T-helper 2 cell treated with Interferon-gamma antibody and Interleukin-4, amounts not matched to agents 5 μg/mL and 100 μg/mL, for 36 hours (primary cell): Measurements from ENCODE around the gene CSTF2.
"Not testable (repeated sequence)": the region's sequence is repeated elsewhere in the genome, so short reads cannot be mapped to it uniquely, and the experiment has no call there.

ENCODE experiments used
- DNase-seq: peaks from one replicate; pipeline ENCODE4 v3.0.0; 2021; ENCODE audit warnings: low spot score
- H3K27ac Mint-ChIP-seq: one replicate; pipeline ENCODE4 v1.8.0; 2021; ENCODE audit warnings: mild to moderate bottlenecking, mixed read lengths
- H3K27me3 Mint-ChIP-seq: one replicate; pipeline ENCODE4 v1.8.0; 2021; ENCODE audit warnings: low read depth, mixed read lengths
- H3K36me3 Mint-ChIP-seq: one replicate; pipeline ENCODE4 v1.8.0; 2021; ENCODE audit warnings: low read depth, mixed read lengths
- H3K4me1 Mint-ChIP-seq: one replicate; pipeline ENCODE4 v1.8.0; 2021; ENCODE audit warnings: low read depth, mixed read lengths
- H3K4me3 Mint-ChIP-seq: one replicate; pipeline ENCODE4 v1.8.0; 2022; ENCODE audit warnings: mild to moderate bottlenecking, moderate library complexity, mixed read lengths
- H3K9me3 Mint-ChIP-seq: one replicate; pipeline ENCODE4 v1.8.0; 2021; ENCODE audit warnings: mixed read lengths

CSTF2 gene

GRCh38 chrX:100819837-100820666 is at the start of gene CSTF2:
Gene CSTF2 (plus strand): TSS chrX:100820391. CDS start chrX:100820417, 26 bp downstream.
- Mint-ChIP-seq H3K4me1 (peaks cover 6% of the 10 kb centered on the region), H3K36me3 (peaks cover 19% of the 10 kb centered on the region), H3K9me3 (no peaks in the 10 kb centered on the region), H3K27me3 (peaks cover 5% of the 10 kb centered on the region), H3K4me3 (peak within 1 kb of the TSS; percentile 88), H3K27ac (peak within 1 kb of the TSS; percentile 90)
- DNase-seq, result peak; percentile 79

- H3K27ac Mint-ChIP-seq, H3K4me1 Mint-ChIP-seq: not testable (repeated sequence)
These were observed 23.8 kb upstream of the CSTF2 start for GRCh38 chrX:100796371-100796770.

GRCh38 chrX:100797359-100797758 is 22.8 kb upstream of the CSTF2 start:
- Mint-ChIP-seq H3K9me3 (no peaks in the 10 kb centered on the region), H3K4me1 (no peaks in the 10 kb centered on the region), H3K27me3 (no peaks in the 10 kb centered on the region), H3K4me3 (no peak overlapping the region), H3K36me3 (no peaks in the 10 kb centered on the region), H3K27ac (no peak overlapping the region)
- DNase-seq, result no peak

More at GRCh38 chrX:100796371-100796770, 23.8 kb upstream of the CSTF2 start:
- not testable (repeated sequence) for H3K4me3 Mint-ChIP-seq, H3K36me3 Mint-ChIP-seq, H3K9me3 Mint-ChIP-seq, DNase-seq, H3K27me3 Mint-ChIP-seq

- no peaks in the 10 kb centered on the region for H3K36me3 Mint-ChIP-seq
- no peak overlapping the region for H3K27ac Mint-ChIP-seq
- H3K9me3 Mint-ChIP-seq, result no peaks in the 10 kb centered on the region
- H3K4me1 Mint-ChIP-seq, result no peaks in the 10 kb centered on the region
- peaks cover 2% of the 10 kb centered on the region for H3K27me3 Mint-ChIP-seq
- H3K4me3 Mint-ChIP-seq, result no peak overlapping the region
- DNase-seq, result no peak
These were observed 21.5 kb upstream of the CSTF2 start for GRCh38 chrX:100798484-100799214.

- no peak for DNase-seq
- Mint-ChIP-seq H3K36me3 (no peaks in the 10 kb centered on the region), H3K9me3 (peaks cover 3% of the 10 kb centered on the region), H3K4me3 (no peak overlapping the region), H3K4me1 (no peaks in the 10 kb centered on the region), H3K27ac (no peak overlapping the region), H3K27me3 (peaks cover 5% of the 10 kb centered on the region)
These were observed 17.3 kb upstream of the CSTF2 start for GRCh38 chrX:100802843-100803242.

GRCh38 chrX:100804780-100805179 is 15.4 kb upstream of the CSTF2 start:
- Mint-ChIP-seq H3K4me3 (no peak overlapping the region), H3K4me1 (no peaks in the 10 kb centered on the region), H3K27me3 (peaks cover 12% of the 10 kb centered on the region), H3K9me3 (peaks cover 3% of the 10 kb centered on the region), H3K27ac (no peak overlapping the region), H3K36me3 (no peaks in the 10 kb centered on the region)
- no peak for DNase-seq

GRCh38 chrX:100808265-100808664 is 11.9 kb upstream of the CSTF2 start:
- H3K27me3 Mint-ChIP-seq, result peaks cover 16% of the 10 kb centered on the region
- not testable (repeated sequence) for H3K36me3 Mint-ChIP-seq, H3K4me1 Mint-ChIP-seq, H3K9me3 Mint-ChIP-seq, DNase-seq, H3K27ac Mint-ChIP-seq, H3K4me3 Mint-ChIP-seq

- Mint-ChIP-seq H3K4me3 (no peak overlapping the region), H3K27me3 (peaks cover 25% of the 10 kb centered on the region), H3K4me1 (no peaks in the 10 kb centered on the region), H3K27ac (no peak overlapping the region), H3K9me3 (peaks cover 4% of the 10 kb centered on the region), H3K36me3 (no peaks in the 10 kb centered on the region)
- no peak for DNase-seq
These were observed 7.7 kb upstream of the CSTF2 start for GRCh38 chrX:100812216-100813158.

GRCh38 chrX:100817340-100817739 is 2.9 kb upstream of the CSTF2 start:
- Mint-ChIP-seq H3K27me3 (peaks cover 12% of the 10 kb centered on the region), H3K9me3 (no peaks in the 10 kb centered on the region), H3K27ac (no peak overlapping the region), H3K4me1 (peaks cover 6% of the 10 kb centered on the region), H3K4me3 (no peak overlapping the region), H3K36me3 (peaks cover 3% of the 10 kb centered on the region)
- DNase-seq, result no peak

- DNase-seq, result no peak
- Mint-ChIP-seq H3K4me1 (peaks cover 6% of the 10 kb centered on the region), H3K27ac (peak overlapping the region; percentile 90), H3K9me3 (no peaks in the 10 kb centered on the region), H3K36me3 (peaks cover 15% of the 10 kb centered on the region), H3K27me3 (peaks cover 8% of the 10 kb centered on the region), H3K4me3 (peak overlapping the region; percentile 88)
These were observed 706 bp upstream of the CSTF2 start for GRCh38 chrX:100819534-100819836.

- Mint-ChIP-seq H3K4me1 (peaks cover 22% of the 10 kb centered on the region), H3K27ac (peak overlapping the region; percentile 97), H3K4me3 (peak overlapping the region; percentile 80), H3K27me3 (no peaks in the 10 kb centered on the region), H3K36me3 (peaks cover 67% of the 10 kb centered on the region), H3K9me3 (no peaks in the 10 kb centered on the region)
- DNase-seq, result peak; percentile 4
These were observed 9.5 kb downstream of the CSTF2 start for GRCh38 chrX:100829730-100830129.

GRCh38 chrX:100830143-100830542 is 10.0 kb downstream of the CSTF2 start:
- no peaks in the 10 kb centered on the region for H3K27me3 Mint-ChIP-seq
- peaks cover 65% of the 10 kb centered on the region for H3K36me3 Mint-ChIP-seq

GRCh38 chrX:100830547-100830946 is 10.4 kb downstream of the CSTF2 start:
- no peaks in the 10 kb centered on the region for H3K27me3 Mint-ChIP-seq
- peak overlapping the region; percentile 80 for H3K4me3 Mint-ChIP-seq
- peaks cover 22% of the 10 kb centered on the region for H3K4me1 Mint-ChIP-seq
- DNase-seq, result no peak
- H3K27ac Mint-ChIP-seq, result peak overlapping the region; percentile 97
- peaks cover 65% of the 10 kb centered on the region for H3K36me3 Mint-ChIP-seq
- H3K9me3 Mint-ChIP-seq, result no peaks in the 10 kb centered on the region

More at GRCh38 chrX:100830143-100830542, 10.0 kb downstream of the CSTF2 start:
- Mint-ChIP-seq H3K4me3 (peak overlapping the region; percentile 80), H3K27ac (peak overlapping the region; percentile 97), H3K4me1 (peaks cover 22% of the 10 kb centered on the region), H3K9me3 (no peaks in the 10 kb centered on the region)
- no peak for DNase-seq
